Stimulated activated CD8-positive, alpha-beta memory T cell treated with anti-CD3 and anti-CD28 coated beads, Interleukin-15, amount 100 ng/mL, for 4 hours (primary cell): ENCODE results near the gene MAB21L2.

Experiments
- DNase-seq, 2 donors: peaks; one replicate each; pipeline ENCODE4 v3.0.0-alpha.2; 2020; ENCODE audit warnings: low read depth in 2 of 2

Gene MAB21L2

DNA sequence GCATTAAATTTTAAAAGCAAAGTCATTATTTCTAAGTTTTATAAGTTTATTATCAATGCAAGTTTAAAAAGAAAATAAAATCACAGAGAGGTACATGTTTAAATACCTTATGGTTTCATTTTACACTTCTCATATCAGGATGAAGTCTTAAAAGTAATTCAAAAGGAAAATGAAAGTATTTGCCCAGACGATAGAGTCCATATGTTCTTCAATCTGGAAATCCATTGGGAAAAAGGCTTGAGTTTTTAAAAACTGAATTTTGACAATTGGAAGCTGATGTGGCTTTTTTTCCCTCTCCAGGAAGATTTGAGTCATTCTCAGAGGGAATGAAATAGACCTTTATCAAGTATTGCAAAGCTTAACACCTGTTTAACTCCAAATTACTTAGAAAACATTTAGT, 37.1 kb downstream of the MAB21L2 start:
- DNase-seq = no peak

DNA sequence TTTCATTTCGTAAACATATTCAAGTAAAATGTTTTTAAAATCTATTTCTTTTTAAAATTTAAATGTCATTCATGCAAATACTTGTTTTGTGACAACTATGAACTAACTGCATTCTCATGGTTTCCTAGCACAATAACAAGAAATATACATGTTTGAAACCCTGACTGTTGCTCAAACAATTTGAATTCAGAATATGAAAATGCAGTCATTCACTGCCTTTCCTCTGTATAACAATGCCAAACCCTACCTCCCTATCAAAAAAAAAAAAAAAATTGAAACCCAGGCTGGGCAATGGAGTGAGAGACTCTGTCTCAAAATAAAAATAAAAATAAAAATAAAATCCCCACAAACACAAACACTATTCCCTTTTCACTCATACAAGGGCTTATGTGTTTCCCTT, 42.1 kb downstream of the MAB21L2 start:
- no peak for DNase-seq

DNA sequence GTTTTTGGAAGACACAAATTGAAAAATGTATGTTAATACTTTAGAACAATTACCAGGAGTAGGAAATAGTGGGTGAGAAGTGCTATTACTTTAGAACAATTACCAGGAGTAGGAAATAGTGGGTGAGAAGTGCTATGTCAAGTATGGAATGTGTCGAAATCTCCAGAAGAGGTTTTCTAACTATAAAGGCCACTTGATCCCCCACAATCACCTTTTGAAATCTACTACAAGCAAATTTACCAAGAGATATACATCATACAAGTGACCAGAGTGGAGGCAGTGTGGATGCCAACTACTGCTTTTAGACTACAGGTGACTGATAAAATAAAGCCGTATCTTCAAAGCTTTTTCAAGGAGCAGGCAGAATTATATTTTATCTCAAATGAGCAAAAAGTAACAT, 43.1 kb downstream of the MAB21L2 start:
- DNase-seq = no peak

DNA sequence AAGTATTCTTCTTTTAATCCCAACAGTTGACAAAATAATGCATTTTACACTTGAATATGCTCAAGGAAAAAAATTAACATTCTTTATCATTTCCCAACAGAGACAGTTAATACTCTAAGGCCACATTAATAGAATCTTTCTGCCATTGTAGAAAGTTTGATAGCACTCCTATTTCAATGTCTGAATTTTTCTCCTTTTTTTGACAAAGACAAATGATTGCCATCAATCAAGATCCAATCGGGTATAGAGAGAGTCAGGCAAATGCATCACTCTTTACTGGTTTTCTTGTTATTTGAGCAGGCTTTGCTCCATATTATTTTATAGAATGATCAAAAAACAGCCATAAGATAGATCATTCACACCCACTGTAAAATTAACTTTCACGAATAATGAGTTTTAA, 46.1 kb downstream of the MAB21L2 start:
- DNase-seq = no peak

DNA sequence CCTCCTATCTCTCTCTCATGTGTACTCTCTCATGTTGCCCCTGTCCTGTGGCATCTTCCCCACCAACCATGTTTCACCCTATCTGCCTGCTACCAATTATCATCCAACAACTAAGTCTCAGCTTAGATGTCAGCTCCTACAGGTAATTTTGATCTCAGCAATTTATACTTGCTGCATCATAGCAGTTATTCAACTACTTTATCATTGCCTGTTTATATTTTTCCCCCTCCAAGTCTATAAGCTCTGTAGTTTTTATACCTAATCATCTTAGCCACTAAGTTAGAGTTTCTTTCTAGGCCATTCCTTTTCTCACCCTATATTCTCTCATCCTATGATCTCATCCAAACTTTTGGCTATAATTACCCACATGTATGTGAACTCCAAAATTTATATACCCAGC, 50.7 kb downstream of the MAB21L2 start:
- no peak for DNase-seq
